ENCODE data around the gene FOXJ3.

The FOXJ3 gene

DNA sequence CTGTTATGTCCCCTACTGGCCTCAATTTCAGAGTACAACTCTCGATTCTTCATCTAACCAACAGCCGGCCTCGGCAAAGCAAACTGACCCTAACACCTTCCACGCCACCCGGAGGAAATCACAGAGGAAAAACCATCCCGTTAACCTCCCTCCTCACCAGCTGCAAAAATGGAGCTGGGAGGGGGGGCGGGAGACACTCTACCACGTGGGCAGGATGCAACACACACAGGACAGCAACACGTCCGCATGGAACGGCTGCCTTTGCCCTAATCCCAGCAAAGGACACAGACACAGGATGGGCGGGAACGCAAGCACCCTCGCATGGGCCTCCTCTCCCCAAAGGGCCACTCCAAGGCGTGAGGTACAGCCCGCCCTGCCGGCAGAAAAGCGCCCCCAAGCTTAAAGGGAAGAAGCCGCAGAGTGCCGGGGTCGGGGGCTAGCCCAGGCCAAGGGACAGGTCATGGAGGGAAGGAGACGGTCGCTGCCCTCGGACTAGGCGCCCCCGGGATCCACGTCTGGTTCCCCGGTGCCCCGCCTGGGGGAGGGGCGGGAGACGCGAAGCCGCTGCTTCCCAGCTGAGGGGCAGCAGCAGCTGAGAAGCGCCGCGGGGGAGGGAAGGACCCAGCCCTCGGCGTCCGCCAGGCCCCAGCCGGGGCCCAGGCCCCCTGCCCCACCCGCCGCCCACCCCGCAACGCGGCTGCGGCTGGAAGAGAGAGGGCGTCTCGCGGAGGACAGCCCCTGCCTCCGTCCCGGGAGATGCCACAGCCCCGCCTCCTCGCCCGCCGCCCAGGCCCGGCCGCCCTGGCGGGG is 590 bp downstream of the FOXJ3 start:
- peak in 1 of 2 donors; percentile 15 for DNase-seq (ENCODE audit: low read depth in 2 of 2)

DNA sequence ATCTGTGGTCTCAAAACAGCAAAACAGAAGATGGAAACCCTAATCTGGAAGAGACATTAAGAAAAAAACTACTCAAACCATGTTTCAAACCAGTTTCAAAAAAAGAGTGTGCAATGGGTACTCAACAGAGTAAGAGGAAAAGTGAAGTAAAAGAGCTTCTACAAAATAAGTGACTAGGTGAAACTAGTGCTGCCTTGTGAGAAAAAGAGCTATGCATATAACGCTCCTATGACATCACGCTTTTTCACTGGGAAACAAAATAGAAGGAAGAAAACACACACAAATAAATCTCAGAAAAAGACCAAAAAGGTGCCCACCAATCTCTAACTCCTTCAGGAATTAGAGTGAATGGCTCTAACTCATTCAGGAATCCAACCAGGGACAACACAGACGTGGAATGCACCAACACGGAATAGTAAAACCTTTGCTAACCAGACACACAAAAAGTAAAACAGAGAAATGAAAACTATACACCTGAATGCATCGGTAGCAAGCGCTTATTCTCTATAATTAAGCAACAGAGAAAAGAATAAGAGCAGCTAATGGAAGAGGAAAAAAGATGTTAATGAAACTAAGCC is 1.3 kb downstream of the FOXJ3 start:
- DNase-seq (ENCODE audit: low read depth in 2 of 2), result no peak

DNA sequence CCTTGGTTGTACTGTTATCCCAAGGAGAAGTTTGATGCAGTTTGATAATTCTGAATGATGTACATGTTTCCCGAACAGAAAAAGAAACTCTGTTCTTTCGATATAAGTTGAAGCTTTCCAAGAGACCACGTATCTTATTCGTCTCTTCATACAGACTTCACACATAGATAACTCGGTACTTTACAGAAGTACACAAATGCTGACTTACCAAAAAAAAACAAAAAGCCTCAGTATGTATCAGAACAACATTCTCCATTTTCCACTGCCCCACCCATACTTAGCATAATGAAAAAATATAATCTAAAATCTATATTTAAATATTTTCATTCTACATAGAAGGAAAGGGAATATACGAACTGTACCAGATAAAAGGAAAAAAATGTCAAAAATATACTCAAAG is 2.2 kb downstream of the FOXJ3 start:
- no peak for DNase-seq (ENCODE audit: low read depth in 2 of 2)

- DNase-seq (ENCODE audit: low read depth in 2 of 2), result no peak
Observed at GRCh38 chr1:42330215-42330614, 4.8 kb downstream of the FOXJ3 start.

- no peak for DNase-seq (ENCODE audit: low read depth in 2 of 2)
Observed at GRCh38 chr1:42328916-42329496, 6.0 kb downstream of the FOXJ3 start.

- no peak for DNase-seq (ENCODE audit: low read depth in 2 of 2)
Observed at GRCh38 chr1:42328047-42328625, 6.9 kb downstream of the FOXJ3 start.

DNA sequence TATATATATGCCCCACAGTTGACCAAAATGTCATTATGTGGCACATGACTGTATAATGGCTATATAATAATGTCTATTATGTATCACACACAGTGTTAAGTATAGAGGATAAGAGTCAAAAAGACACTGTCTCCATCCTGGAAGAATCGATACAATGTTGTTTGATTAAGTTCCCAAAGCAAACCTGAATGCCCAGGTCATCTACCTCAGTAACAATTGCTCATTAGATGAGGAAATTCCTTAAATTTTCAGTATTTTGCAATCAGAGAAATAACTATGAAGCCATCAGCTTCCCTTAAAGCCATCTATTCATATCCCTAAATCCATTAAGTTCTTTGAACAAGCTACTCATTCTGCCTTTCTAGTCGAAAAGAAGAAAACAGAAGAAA is 10.0 kb downstream of the FOXJ3 start:
- no peak for DNase-seq (ENCODE audit: low read depth in 2 of 2)

DNA sequence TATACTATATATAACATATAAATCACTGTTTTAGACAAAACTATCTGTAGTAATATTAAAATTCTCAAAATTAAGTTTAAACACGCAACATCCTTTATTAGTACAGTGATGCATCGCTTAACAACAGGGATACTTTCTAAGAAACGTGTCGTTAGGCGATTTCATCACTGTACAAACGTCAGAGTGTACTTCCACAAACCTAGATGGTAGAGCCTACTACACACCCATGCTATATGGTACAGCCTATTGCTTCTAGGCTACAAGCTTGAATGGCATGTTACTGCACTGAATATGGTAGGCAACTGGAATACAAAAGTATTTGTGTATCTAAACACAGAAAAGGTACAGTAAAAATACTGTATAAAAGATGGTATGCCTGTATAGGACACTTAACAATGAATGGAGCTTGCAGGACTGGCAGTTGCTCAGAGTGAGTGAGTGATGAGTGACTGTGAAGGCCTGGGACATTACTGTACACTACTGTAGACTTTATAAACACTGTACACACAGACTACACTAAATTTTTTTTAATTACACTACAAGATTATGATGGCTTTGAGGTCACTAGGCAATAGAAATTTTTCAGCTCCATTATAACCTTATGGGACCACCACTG is 10.5 kb downstream of the FOXJ3 start:
- no peak for DNase-seq (ENCODE audit: low read depth in 2 of 2)

DNA sequence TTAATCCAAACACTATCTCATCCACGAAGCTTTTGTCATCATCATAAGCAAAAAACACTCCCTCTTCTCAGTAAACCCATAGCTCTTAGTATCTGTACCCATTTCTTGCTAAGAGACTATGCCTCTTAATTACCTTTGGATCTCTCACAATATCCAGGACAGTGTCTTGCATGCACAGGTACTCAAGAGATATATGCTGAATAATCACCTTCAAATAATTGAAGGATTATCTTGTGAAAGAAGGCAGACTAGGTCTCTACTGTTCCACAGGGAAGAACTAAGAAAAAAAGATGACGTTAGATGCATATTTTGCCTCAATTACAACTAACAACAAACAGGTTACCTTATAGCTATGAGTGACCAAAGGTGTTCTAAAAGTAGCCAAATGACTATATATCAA is 11.5 kb downstream of the FOXJ3 start:
- no peak for DNase-seq (ENCODE audit: low read depth in 2 of 2)

DNA sequence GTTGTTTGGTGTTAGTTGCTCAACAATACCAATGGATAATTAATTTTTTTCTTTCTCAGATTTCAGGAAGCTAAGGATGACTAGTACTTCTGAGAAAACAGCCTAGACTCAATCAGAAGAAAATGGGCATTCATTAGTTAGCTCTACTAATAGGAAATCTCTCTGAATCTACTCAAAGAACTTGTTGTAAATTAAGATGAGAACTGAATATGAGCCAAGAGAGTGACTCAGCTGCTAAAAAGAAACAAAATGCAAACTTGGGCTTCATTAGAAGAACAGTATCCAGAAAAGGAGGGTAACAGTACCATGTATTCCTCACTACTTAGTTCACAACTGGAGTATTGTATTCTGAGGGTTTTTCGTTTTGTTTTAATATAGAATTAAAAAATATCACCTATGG is 12.5 kb downstream of the FOXJ3 start:
- DNase-seq (ENCODE audit: low read depth in 2 of 2), result no peak

DNA sequence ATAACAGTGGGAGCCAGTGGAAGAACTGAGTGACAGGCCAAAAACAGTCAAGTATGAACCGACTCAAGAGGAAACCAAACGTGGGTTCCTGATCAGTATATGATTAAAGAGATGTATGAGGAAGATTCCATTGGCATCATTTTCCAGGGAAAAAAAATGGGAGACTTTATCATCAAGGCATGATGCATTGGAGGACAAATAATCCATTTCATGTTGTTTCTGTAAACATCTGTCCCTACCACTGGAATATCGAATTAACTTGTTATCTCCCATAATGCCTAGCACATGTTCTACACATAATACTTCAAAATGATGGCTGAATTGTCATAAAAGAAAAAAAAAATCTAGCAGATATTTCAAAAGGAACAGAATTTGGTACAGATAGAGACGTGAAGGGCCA is 13.3 kb downstream of the FOXJ3 start:
- DNase-seq (ENCODE audit: low read depth in 2 of 2), result no peak

- no peak for DNase-seq (ENCODE audit: low read depth in 2 of 2)
Observed at GRCh38 chr1:42320708-42321107, 14.3 kb downstream of the FOXJ3 start.

DNA sequence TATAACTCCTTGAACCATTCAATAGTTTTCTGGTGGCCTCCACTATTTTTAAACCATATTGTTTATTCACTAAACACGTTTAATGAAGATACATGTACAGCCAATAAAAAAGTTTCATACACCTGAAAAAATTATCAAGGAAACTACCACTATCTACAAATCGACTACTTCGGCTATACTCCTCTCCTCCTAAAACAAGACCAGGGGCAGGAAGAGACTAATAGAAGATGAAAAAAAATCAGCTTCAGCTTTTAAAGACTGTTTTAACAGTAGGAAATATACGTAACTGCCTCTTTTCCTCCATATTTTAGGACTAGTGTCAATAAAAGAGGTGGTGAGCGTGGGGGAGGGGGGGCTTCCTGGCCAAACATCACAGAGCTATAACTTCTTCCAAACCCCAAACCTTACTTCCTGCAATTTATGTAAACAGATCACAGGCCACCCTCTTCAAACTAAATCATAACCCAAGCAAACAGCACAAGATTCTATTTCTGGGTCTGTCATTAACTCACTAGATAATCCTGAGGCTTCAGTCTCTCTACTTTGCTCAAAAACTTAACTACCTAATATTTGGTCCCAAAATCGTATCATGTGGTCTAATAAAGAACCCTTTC is 15.1 kb downstream of the FOXJ3 start:
- DNase-seq (ENCODE audit: low read depth in 2 of 2), result no peak

GRCh38 chr1:42319128-42319851 is 15.7 kb downstream of the FOXJ3 start:
- DNase-seq (ENCODE audit: low read depth in 2 of 2), result no peak

- DNase-seq (ENCODE audit: low read depth in 2 of 2), result no peak
Observed at GRCh38 chr1:42318601-42319000, 16.4 kb downstream of the FOXJ3 start.

DNA sequence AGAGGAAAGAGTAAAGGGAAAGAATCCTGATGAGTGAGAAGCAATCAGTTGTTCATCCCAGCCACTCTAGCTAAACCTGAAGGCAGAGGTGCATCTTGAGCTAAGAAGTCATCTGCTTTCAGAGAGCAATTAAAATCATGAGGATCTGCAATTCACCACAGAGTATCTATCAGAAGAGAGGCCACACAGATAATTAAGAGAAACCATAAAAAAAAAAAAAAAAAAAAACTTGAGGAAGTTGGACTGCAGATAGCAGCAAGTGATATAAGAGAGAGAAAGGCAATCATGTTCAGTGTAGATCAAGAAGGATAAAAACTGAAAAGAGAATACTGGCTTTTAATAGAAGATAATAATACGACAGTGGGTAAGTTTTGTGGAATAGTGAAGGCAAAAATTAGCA is 17.7 kb downstream of the FOXJ3 start:
- DNase-seq (ENCODE audit: low read depth in 2 of 2), result no peak

DNA sequence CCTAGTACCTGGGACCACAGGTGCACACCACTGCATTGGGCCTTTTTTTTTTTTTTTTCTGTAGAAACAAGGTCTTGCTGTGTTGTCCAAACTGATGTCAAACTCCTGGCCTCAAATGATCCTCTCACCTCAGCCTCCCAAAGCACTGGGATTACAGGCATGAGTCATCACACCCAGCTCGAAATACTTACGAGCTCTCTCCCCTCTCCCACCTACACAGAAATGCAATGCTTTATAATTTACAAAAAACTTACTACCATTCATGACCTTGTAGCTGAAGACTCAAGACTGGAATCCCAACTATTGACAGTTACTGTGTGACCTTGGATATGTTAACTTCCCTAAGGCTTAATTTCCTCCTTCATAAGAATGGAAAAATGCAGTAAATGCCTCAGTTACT is 18.7 kb downstream of the FOXJ3 start:
- no peak for DNase-seq (ENCODE audit: low read depth in 2 of 2)

- no peak for DNase-seq (ENCODE audit: low read depth in 2 of 2)
Observed at GRCh38 chr1:42315500-42315899, 19.5 kb downstream of the FOXJ3 start.

GRCh38 chr1:42313970-42314369 is 21.1 kb downstream of the FOXJ3 start:
- no peak for DNase-seq (ENCODE audit: low read depth in 2 of 2)

GRCh38 chr1:42312576-42313212 is 22.3 kb downstream of the FOXJ3 start:
- DNase-seq (ENCODE audit: low read depth in 2 of 2), result no peak

DNA sequence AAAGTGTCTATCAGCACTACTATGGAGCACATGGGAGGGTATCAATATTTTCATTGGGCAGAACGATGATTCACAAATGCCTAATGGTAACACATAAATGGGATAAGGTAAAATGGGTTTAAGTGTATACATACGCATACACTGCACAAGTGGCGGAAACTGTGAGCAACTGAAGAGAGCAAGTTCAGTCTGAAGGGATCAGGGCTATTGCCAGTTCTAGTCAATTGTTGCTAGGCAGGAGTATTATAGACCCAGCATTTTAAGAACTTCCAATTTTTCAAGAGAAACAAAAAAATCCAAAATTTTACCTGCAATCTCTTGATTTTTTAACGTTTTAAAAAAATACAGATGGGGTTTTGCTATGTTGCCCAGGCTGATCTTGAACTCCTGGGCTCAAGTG is 23.1 kb downstream of the FOXJ3 start:
- DNase-seq (ENCODE audit: low read depth in 2 of 2), result no peak
